ENCODE measurements around the gene GLP2R.

The GLP2R gene

DNA sequence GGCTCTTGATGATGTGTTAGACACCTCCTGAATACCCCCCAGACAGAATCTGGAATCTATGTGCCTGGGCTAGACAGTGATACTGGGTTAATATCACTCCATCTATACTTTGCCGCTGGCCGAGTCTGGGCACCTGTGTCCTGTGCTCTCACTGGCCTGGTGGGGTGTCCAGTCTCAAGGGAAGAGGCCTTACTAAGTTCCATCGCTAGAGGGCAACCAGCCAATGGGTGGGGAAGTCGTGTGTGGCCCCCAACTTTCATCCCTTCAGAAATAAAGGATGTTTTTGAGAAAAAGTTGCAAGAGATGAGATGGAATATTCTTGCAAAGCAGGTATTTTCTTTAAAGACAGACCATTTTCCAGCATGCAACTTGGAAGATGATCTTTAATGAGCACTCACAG is 1.6 kb upstream of the GLP2R start:
- no peak overlapping the region for H3K4ac ChIP-seq (ENCODE audit: low read depth, low read length)
- H3K9ac ChIP-seq (ENCODE audit: low read length): no peak overlapping the region
- no peak overlapping the region for H3K23ac ChIP-seq (ENCODE audit: low read length)
- H2BK120ac ChIP-seq (ENCODE audit: low read depth, low read length): no peak overlapping the region
- no peaks in the 10 kb centered on the region for H3K79me1 ChIP-seq (ENCODE audit: low read length)
- no peak overlapping the region for H2BK5ac ChIP-seq (ENCODE audit: low read length)
- DNase-seq: no peak
- no peaks in the 10 kb centered on the region for H3K4me1 ChIP-seq (ENCODE audit: control insufficient read depth, low read depth, low read length)
- H3K4me3 ChIP-seq (ENCODE audit: low read length): no peak overlapping the region
- no peak overlapping the region for H4K8ac ChIP-seq (ENCODE audit: low read depth, low read length)
- H4K5ac ChIP-seq (ENCODE audit: low read length): no peak overlapping the region
- no peak overlapping the region for H3K4me2 ChIP-seq (ENCODE audit: low read length)
- H3K36me3 ChIP-seq (ENCODE audit: control insufficient read depth, insufficient read depth, low read length): no peaks in the 10 kb centered on the region
- H3K79me2 ChIP-seq (ENCODE audit: control insufficient read depth, insufficient read depth, low read length): no peaks in the 10 kb centered on the region
- no peak overlapping the region for H2BK15ac ChIP-seq (replicated peaks; ENCODE audit: low read depth)
- no peak overlapping the region for H2AK5ac ChIP-seq (ENCODE audit: low read length)
- H3K27me3 ChIP-seq (ENCODE audit: insufficient read depth, low read length, poor library complexity): no peaks in the 10 kb centered on the region
- no peak overlapping the region for H3K27ac ChIP-seq (ENCODE audit: low read depth, low read length)
- no CpG with 5 or more reads among the region's 4 CpGs for WGBS (ENCODE audit: extremely low coverage, insufficient coverage, low lambda C conversion rate)
- no peak overlapping the region for H3K18ac ChIP-seq (ENCODE audit: low read length)
- no peak overlapping the region for H3K56ac ChIP-seq (ENCODE audit: low read length)

DNA sequence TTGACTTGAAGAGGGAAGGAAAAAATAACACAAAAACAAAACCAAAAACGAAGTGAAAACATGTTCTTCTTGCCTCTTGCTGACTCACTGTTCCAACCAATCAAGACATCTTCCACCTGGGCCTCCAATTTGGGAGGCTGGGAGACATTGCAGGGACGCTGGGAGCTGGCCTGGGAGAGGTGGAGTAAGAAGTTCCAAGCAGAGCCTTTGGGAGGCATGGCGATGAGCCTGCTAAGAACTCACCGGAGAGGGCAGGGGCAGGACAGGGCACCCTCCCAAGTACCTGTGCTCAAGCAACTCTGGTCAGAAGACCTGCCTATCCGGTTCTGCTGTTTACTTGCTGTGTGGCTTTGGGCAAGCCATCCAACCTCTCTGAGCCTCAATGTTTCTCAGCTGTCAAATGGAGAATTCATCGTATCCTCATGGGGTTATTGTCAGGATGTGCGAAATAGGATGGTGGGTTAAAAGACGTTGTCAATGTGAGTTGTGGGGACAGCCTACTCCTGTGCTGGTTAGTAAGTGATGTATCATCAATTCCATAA is 856 bp upstream of the GLP2R start:
- no peak overlapping the region for H3K9ac ChIP-seq (ENCODE audit: low read length)
- H2BK15ac ChIP-seq (replicated peaks; ENCODE audit: low read depth): no peak overlapping the region
- no peak overlapping the region for H3K27ac ChIP-seq (ENCODE audit: low read depth, low read length)
- no peak overlapping the region for H3K4me3 ChIP-seq (ENCODE audit: low read length)
- H3K79me1 ChIP-seq (ENCODE audit: low read length): no peaks in the 10 kb centered on the region
- no peaks in the 10 kb centered on the region for H3K79me2 ChIP-seq (ENCODE audit: control insufficient read depth, insufficient read depth, low read length)
- H3K18ac ChIP-seq (ENCODE audit: low read length): no peak overlapping the region
- H3K56ac ChIP-seq (ENCODE audit: low read length): no peak overlapping the region
- no peaks in the 10 kb centered on the region for H3K36me3 ChIP-seq (ENCODE audit: control insufficient read depth, insufficient read depth, low read length)
- no CpG with 5 or more reads among the region's 8 CpGs for WGBS (ENCODE audit: extremely low coverage, insufficient coverage, low lambda C conversion rate)
- no peak overlapping the region for H3K4ac ChIP-seq (ENCODE audit: low read depth, low read length)
- H2BK5ac ChIP-seq (ENCODE audit: low read length): no peak overlapping the region
- H4K8ac ChIP-seq (ENCODE audit: low read depth, low read length): no peak overlapping the region
- no peak overlapping the region for H3K4me2 ChIP-seq (ENCODE audit: low read length)
- H2BK120ac ChIP-seq (ENCODE audit: low read depth, low read length): no peak overlapping the region
- no peak for DNase-seq
- H4K5ac ChIP-seq (ENCODE audit: low read length): no peak overlapping the region
- H2AK5ac ChIP-seq (ENCODE audit: low read length): no peak overlapping the region
- H3K27me3 ChIP-seq (ENCODE audit: insufficient read depth, low read length, poor library complexity): no peaks in the 10 kb centered on the region
- no peaks in the 10 kb centered on the region for H3K4me1 ChIP-seq (ENCODE audit: control insufficient read depth, low read depth, low read length)
- no peak overlapping the region for H3K23ac ChIP-seq (ENCODE audit: low read length)

DNA sequence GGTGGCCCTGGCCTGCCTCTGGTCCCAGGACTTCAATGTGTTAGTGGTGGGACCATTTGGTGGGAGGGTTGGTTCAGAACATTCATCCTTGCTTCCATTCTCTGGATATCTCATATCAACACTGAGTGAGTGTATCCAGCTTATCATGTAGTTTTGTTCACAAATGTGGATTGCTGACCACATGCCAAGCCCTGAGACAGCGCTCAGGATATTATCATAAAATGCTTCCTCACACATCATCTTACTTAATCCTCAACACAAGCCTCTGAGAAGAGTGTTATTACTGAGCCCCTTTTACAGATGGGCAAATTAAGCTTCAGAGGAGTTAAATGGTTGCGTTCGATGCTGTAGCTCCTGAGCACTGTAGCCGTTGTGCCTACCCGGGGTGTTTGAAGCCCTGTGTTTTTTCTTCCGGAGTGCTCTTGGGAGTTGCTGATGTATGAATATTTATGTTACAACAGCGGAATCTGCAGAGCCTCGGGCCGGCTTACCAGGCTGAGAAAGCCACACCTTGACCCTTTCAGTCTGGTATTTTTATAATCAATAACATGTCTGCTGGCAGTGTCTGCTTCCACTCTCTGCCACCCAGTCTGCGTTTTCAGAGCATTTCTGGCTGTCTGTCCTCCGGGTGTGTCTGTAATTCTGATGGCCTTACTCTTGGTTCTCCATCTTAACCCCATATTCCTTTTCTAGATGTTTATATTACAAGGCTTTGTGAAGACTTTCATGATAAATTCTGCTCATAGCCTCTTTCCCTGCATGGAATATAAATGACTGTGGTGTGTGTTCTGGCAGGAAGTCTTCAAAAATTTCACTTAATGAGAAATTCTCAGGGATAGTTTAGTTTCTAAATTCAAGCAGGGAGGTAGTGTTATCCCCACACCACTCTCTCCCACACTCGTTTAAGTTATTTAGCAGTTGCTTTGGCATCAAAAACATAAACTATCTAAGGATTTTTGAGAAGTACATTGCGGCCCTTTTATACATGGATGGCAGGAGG is 2.9 kb downstream of the GLP2R start:
- no CpG with 5 or more reads among the region's 13 CpGs for WGBS (ENCODE audit: extremely low coverage, insufficient coverage, low lambda C conversion rate)
- H3K27ac ChIP-seq (ENCODE audit: low read depth, low read length): no peak overlapping the region
- no peak overlapping the region for H4K5ac ChIP-seq (ENCODE audit: low read length)

DNA sequence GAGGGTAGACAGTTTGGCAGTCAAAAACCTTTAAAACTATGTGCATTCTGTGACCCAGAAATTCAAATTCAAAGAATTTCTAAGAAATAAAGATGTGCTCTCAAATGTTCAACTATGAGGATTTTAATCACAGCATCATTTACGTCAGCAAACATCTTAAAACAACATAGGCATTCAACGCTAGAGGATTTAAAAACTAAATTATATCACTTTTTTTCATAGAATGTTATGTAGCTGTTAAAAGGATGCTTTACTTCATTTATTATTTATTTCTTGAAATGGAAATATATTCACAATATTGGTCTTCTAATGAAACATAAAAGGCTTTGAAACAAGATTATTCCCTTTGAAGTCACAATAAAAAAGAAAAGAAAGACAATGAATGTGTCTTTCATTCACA is 3.6 kb downstream of the GLP2R start:
- no peak overlapping the region for H2BK15ac ChIP-seq (replicated peaks; ENCODE audit: low read depth)
- H3K79me2 ChIP-seq (ENCODE audit: control insufficient read depth, insufficient read depth, low read length): no peaks in the 10 kb centered on the region
- no CpG with 5 or more reads among the region's 2 CpGs for WGBS (ENCODE audit: extremely low coverage, insufficient coverage, low lambda C conversion rate)
- no peak overlapping the region for H3K4ac ChIP-seq (ENCODE audit: low read depth, low read length)
- no peak overlapping the region for H4K8ac ChIP-seq (ENCODE audit: low read depth, low read length)
- no peak overlapping the region for H3K27ac ChIP-seq (ENCODE audit: low read depth, low read length)
- DNase-seq: no peak
- H2AK5ac ChIP-seq (ENCODE audit: low read length): no peak overlapping the region
- no peak overlapping the region for H3K4me2 ChIP-seq (ENCODE audit: low read length)
- no peaks in the 10 kb centered on the region for H3K27me3 ChIP-seq (ENCODE audit: insufficient read depth, low read length, poor library complexity)
- H2BK120ac ChIP-seq (ENCODE audit: low read depth, low read length): no peak overlapping the region
- no peaks in the 10 kb centered on the region for H3K79me1 ChIP-seq (ENCODE audit: low read length)
- no peak overlapping the region for H3K4me3 ChIP-seq (ENCODE audit: low read length)
- H3K18ac ChIP-seq (ENCODE audit: low read length): no peak overlapping the region
- no peaks in the 10 kb centered on the region for H3K4me1 ChIP-seq (ENCODE audit: control insufficient read depth, low read depth, low read length)
- H3K36me3 ChIP-seq (ENCODE audit: control insufficient read depth, insufficient read depth, low read length): no peaks in the 10 kb centered on the region
- H3K9ac ChIP-seq (ENCODE audit: low read length): no peak overlapping the region
- H3K23ac ChIP-seq (ENCODE audit: low read length): no peak overlapping the region
- no peak overlapping the region for H4K5ac ChIP-seq (ENCODE audit: low read length)
- H2BK5ac ChIP-seq (ENCODE audit: low read length): no peak overlapping the region
- H3K56ac ChIP-seq (ENCODE audit: low read length): no peak overlapping the region

More for the DNA sequence above, 2.9 kb downstream of the GLP2R start:
- no peak overlapping the region for H3K4me2 ChIP-seq (ENCODE audit: low read length)
- H3K79me1 ChIP-seq (ENCODE audit: low read length): no peaks in the 10 kb centered on the region
- H2AK5ac ChIP-seq (ENCODE audit: low read length): no peak overlapping the region
- no peak overlapping the region for H3K18ac ChIP-seq (ENCODE audit: low read length)
- no peak overlapping the region for H3K9ac ChIP-seq (ENCODE audit: low read length)
- H3K36me3 ChIP-seq (ENCODE audit: control insufficient read depth, insufficient read depth, low read length): no peaks in the 10 kb centered on the region
- H3K79me2 ChIP-seq (ENCODE audit: control insufficient read depth, insufficient read depth, low read length): no peaks in the 10 kb centered on the region
- H3K56ac ChIP-seq (ENCODE audit: low read length): no peak overlapping the region
- H4K8ac ChIP-seq (ENCODE audit: low read depth, low read length): no peak overlapping the region
- H3K4ac ChIP-seq (ENCODE audit: low read depth, low read length): no peak overlapping the region
- no peaks in the 10 kb centered on the region for H3K27me3 ChIP-seq (ENCODE audit: insufficient read depth, low read length, poor library complexity)
- H3K4me1 ChIP-seq (ENCODE audit: control insufficient read depth, low read depth, low read length): no peaks in the 10 kb centered on the region
- no peak for DNase-seq
- H2BK15ac ChIP-seq (replicated peaks; ENCODE audit: low read depth): no peak overlapping the region
- no peak overlapping the region for H3K23ac ChIP-seq (ENCODE audit: low read length)
- H2BK5ac ChIP-seq (ENCODE audit: low read length): no peak overlapping the region
- H2BK120ac ChIP-seq (ENCODE audit: low read depth, low read length): no peak overlapping the region
- no peak overlapping the region for H3K4me3 ChIP-seq (ENCODE audit: low read length)

DNA sequence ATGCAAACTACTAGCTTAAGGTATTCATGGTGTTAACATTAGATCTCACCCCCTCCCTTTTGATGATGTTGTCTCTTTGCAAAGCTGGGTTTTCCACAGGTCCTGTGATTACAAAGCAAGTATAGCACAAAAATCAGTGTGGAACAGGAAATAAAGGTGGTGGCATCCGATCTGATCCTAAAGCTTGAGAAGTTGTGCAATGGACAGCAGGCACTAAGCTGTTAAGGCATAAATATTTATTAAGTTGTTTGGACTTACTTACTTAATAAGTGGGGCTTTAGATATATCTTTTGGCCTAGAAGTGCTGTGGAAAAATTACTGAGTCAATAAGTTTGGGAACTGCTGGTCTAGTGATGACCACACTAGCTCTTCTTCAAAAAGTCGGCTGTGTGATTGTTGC is 5.0 kb downstream of the GLP2R start:
- Histone ChIP-seq H3K18ac (ENCODE audit: low read length) (no peak overlapping the region), H3K9ac (ENCODE audit: low read length) (no peak overlapping the region), H3K36me3 (ENCODE audit: control insufficient read depth, insufficient read depth, low read length) (no peaks in the 10 kb centered on the region), H4K5ac (ENCODE audit: low read length) (no peak overlapping the region), H3K27ac (ENCODE audit: low read depth, low read length) (no peak overlapping the region), H3K4me2 (ENCODE audit: low read length) (no peak overlapping the region), H2BK15ac (replicated peaks; ENCODE audit: low read depth) (no peak overlapping the region), H3K4me3 (ENCODE audit: low read length) (no peak overlapping the region), H3K23ac (ENCODE audit: low read length) (no peak overlapping the region), H3K27me3 (ENCODE audit: insufficient read depth, low read length, poor library complexity) (no peaks in the 10 kb centered on the region), H3K4ac (ENCODE audit: low read depth, low read length) (no peak overlapping the region), H2BK5ac (ENCODE audit: low read length) (no peak overlapping the region), H4K8ac (ENCODE audit: low read depth, low read length) (no peak overlapping the region), H3K56ac (ENCODE audit: low read length) (no peak overlapping the region), H3K79me2 (ENCODE audit: control insufficient read depth, insufficient read depth, low read length) (no peaks in the 10 kb centered on the region), H2BK120ac (ENCODE audit: low read depth, low read length) (no peak overlapping the region), H3K79me1 (ENCODE audit: low read length) (no peaks in the 10 kb centered on the region), H3K4me1 (ENCODE audit: control insufficient read depth, low read depth, low read length) (no peaks in the 10 kb centered on the region), H2AK5ac (ENCODE audit: low read length) (no peak overlapping the region)
- DNase-seq: no peak
- WGBS (ENCODE audit: extremely low coverage, insufficient coverage, low lambda C conversion rate): no CpG with 5 or more reads among the region's 2 CpGs

All from mesendoderm (in vitro differentiated cells).